Sigmoid colon (tissue), 7 donors: ENCODE measurements around the gene PLEKHG4B. TPM values are rescaled to one million over a fixed set of nuclear protein-coding genes. Genes with fewer than 3 reads are reported as not detected.
A peak's percentile ranks its signal among the peaks of the same experiment; 100 is the strongest.

Experiments used
- DNase-seq: peaks from one replicate; pipeline ENCODE4 v3.0.0-alpha.2; 2019
- H3K27ac ChIP-seq, 4 donors: fragments of 200-600 bp; sonication (generic); one replicate each; pipeline ENCODE4 v1.5.1; 2016 to 2019; ENCODE audit warnings: mild to moderate bottlenecking in 1 of 4
- H3K27me3 ChIP-seq, 3 donors: fragments of 200-600 bp; sonication (generic); one replicate each; pipeline ENCODE4 v1.5.1; 2019; ENCODE audit warnings: mild to moderate bottlenecking in 1 of 3
- H3K36me3 ChIP-seq, 4 donors: fragments of 200-600 bp; sonication (generic); one replicate each; pipeline ENCODE4 v1.5.1; 2016 to 2019
- H3K4me1 ChIP-seq, 4 donors: fragments of 200-600 bp; sonication (generic); one replicate each; pipeline ENCODE4 v1.5.1; 2017 to 2019
- H3K4me3 ChIP-seq, 4 donors: fragments of 200-600 bp; sonication (generic); one replicate each; pipeline ENCODE4 v1.5.1; 2017 to 2019; ENCODE audit warnings: mild to moderate bottlenecking in 2 of 4, moderate library complexity in 1 of 4
- H3K9me3 ChIP-seq, 4 donors: fragments of 200-600 bp in 3 of 4; sonication (generic) in 3 of 4; one replicate each; pipeline versions ENCODE4 v1.5.1 to v1.6.1; 2013 to 2019
- CTCF ChIP-seq, 4 experiments: fragments of 450-650 bp in 3 of 4; fragments of 200-600 bp in 1 of 4; IDR thresholded peaks; one replicate each; pipeline ENCODE4 v1.5.1; 2016 to 2019; ENCODE audit warnings: antibody characterized with exemption in 4 of 4, mild to moderate bottlenecking in 3 of 4, moderate library complexity in 2 of 4
- EP300 ChIP-seq, 4 donors: sonication (generic); formaldehyde crosslinking; IDR thresholded peaks; one replicate each; pipeline ENCODE4 v1.6.1; 2017; ENCODE audit warnings: antibody characterized with exemption in 4 of 4
- POLR2A ChIP-seq, 2 donors: fragments of 450-650 bp; IDR thresholded peaks; one replicate each; pipeline ENCODE4 v1.6.1; 2016; ENCODE audit warnings: antibody characterized with exemption in 2 of 2, mild to moderate bottlenecking in 2 of 2, moderate library complexity in 2 of 2
- POLR2AphosphoS5 ChIP-seq, 4 donors: sonication (generic); formaldehyde crosslinking; IDR thresholded peaks; one replicate each; pipeline ENCODE4 v1.6.1; 2017; ENCODE audit warnings: antibody characterized with exemption in 4 of 4
- WGBS, 2 donors: extraction: QIAGEN DNeasy Blood & Tissue Kit; methylation state at CpG; one replicate each; pipeline ENCODE4 v1.1.7; 2013; 5-methylcytosine and 5-hydroxymethylcytosine counted together
- intact Hi-C: fragments of 100-400 bp; cut with DNase I; formaldehyde crosslinking; loops from one replicate; pipeline ENCODE4 v1.15.1; 2023
- polyA plus RNA-seq, 3 donors: library from polyadenylated mRNA; stranded (reverse); fragments of 200-250 nt; gene quantifications; one replicate each; pipeline ENCODE4 v1.2.3, GENCODE V29; 2013
- total RNA-seq, 4 donors: library from RNA; depleted of rRNA; stranded (reverse); fragments of >200 nt; gene quantifications; one replicate each; pipeline ENCODE4 v1.1.0, GENCODE V29; 2016
- donor health status: healthy with polysubstance abuse.
- donor health status: Bipolar disorder and iron deficiency.
- donor health status: healthy.

PLEKHG4B gene
- total and polyA plus RNA-seq, 7 donors: 0.04 to 1.9 (median 0.36) TPM; not detected in 2

- intact Hi-C loops: no loop called here
- Histone ChIP-seq H3K36me3 (no peaks in the 10 kb centered on the region), H3K9me3 (no peaks in the 10 kb centered on the region), H3K4me3 (no peak overlapping the region), H3K4me1 (peaks cover 0 to 4% (median 0%) of the 10 kb centered on the region in 4 donors), H3K27ac (no peak overlapping the region), H3K27me3 (no peaks in the 10 kb centered on the region)
- 88% methylated on average over 12 of the region's 12 CpGs for WGBS, 2 donors
- TF ChIP-seq CTCF (IDR thresholded peaks at IDR 0.05) (no peak), EP300 (IDR thresholded peaks at IDR 0.05) (no peak), POLR2AphosphoS5 (IDR thresholded peaks at IDR 0.05) (no peak), POLR2A (IDR thresholded peaks at IDR 0.05) (no peak)
- DNase-seq: no peak
Measured at GRCh38 chr5:169728-170094, 77.7 kb downstream of the PLEKHG4B start.

GRCh38 chr5:170971-171800, 79.2 kb downstream of the PLEKHG4B start:
- Histone ChIP-seq H3K9me3 (no peaks in the 10 kb centered on the region), H3K4me3 (no peak overlapping the region), H3K27ac (no peak overlapping the region), H3K4me1 (peaks cover 0 to 4% (median 0%) of the 10 kb centered on the region in 4 donors), H3K27me3 (no peaks in the 10 kb centered on the region), H3K36me3 (no peaks in the 10 kb centered on the region)
- 79 to 85% methylated on average over 37 of the region's 37 CpGs for WGBS, 2 donors
- intact Hi-C loops: no loop called here
- no peak for TF ChIP-seq EP300 (IDR thresholded peaks at IDR 0.05)
- TF ChIP-seq CTCF (IDR thresholded peaks at IDR 0.05): no peak
- no peak for TF ChIP-seq POLR2AphosphoS5 (IDR thresholded peaks at IDR 0.05)
- no peak for TF ChIP-seq POLR2A (IDR thresholded peaks at IDR 0.05)
- peak; percentile 55 for DNase-seq

GRCh38 chr5:171801-172331, 79.9 kb downstream of the PLEKHG4B start:
- Histone ChIP-seq H3K4me1 (peaks cover 0 to 4% (median 0%) of the 10 kb centered on the region in 4 donors), H3K27ac (no peak overlapping the region)
- DNase-seq: peak; percentile 61

GRCh38 chr5:172421-172820, 80.5 kb downstream of the PLEKHG4B start:
- H3K27me3 ChIP-seq: no peaks in the 10 kb centered on the region
- no peaks in the 10 kb centered on the region for H3K9me3 ChIP-seq
- intact Hi-C loops: no loop called here
- peak; percentile 41 for DNase-seq
- no peak for TF ChIP-seq CTCF (IDR thresholded peaks at IDR 0.05)
- WGBS, 2 donors: 82 to 88% methylated on average over 13 of the region's 13 CpGs
- no peak overlapping the region for H3K4me3 ChIP-seq
- H3K36me3 ChIP-seq: no peaks in the 10 kb centered on the region
- H3K4me1 ChIP-seq: peaks cover 0 to 4% (median 0%) of the 10 kb centered on the region in 4 donors
- H3K27ac ChIP-seq: no peak overlapping the region

More at GRCh38 chr5:171801-172331, 79.9 kb downstream of the PLEKHG4B start:
- Histone ChIP-seq H3K9me3 (no peaks in the 10 kb centered on the region), H3K36me3 (no peaks in the 10 kb centered on the region), H3K4me3 (no peak overlapping the region), H3K27me3 (no peaks in the 10 kb centered on the region)
- TF ChIP-seq CTCF (IDR thresholded peaks at IDR 0.05) (no peak), EP300 (IDR thresholded peaks at IDR 0.05) (no peak), POLR2A (IDR thresholded peaks at IDR 0.05) (no peak), POLR2AphosphoS5 (IDR thresholded peaks at IDR 0.05) (no peak)
- WGBS, 2 donors: 85 to 89% methylated on average over 23 of the region's 23 CpGs
- intact Hi-C loops: no loop called here
